H9 (cell line): ENCODE measurements around the gene TNPO3. TPM values are rescaled to one million over a fixed set of nuclear protein-coding genes. Genes with fewer than 3 reads are reported as not detected.

Experiments used
- DNase-seq: peaks from one replicate; pipeline ENCODE4 v3.0.0-alpha.2; 2017
- H2AFZ ChIP-seq: one replicate; pipeline ENCODE4 v1.6.1; 2013; ENCODE audit warnings: mild to moderate bottlenecking, low read length, control low read depth, moderate library complexity
- H2AK5ac ChIP-seq: 2 replicates; pipeline ENCODE4 v1.6.1; 2013; ENCODE audit warnings: low read length, control low read depth, mixed read lengths; ENCODE audit not compliant: insufficient read length
- H2BK120ac ChIP-seq: one replicate; pipeline ENCODE4 v1.6.1; 2013; ENCODE audit warnings: low read depth, mild to moderate bottlenecking, low read length, control low read depth, inconsistent platforms; ENCODE audit not compliant: poor library complexity, severe bottlenecking
- H2BK12ac ChIP-seq: 2 replicates; pipeline ENCODE4 v1.6.1; 2013; ENCODE audit warnings: low read length, control low read depth, mixed read lengths, low read depth; ENCODE audit not compliant: insufficient read length
- H2BK15ac ChIP-seq: 2 replicates; pipeline ENCODE4 v1.6.1; 2013; ENCODE audit warnings: low read depth, low read length, control low read depth
- H2BK20ac ChIP-seq: one replicate; pipeline ENCODE4 v1.6.1; 2013; ENCODE audit warnings: low read depth, mild to moderate bottlenecking, low read length, control low read depth, inconsistent platforms; ENCODE audit not compliant: poor library complexity, severe bottlenecking
- H2BK5ac ChIP-seq: 2 replicates; pipeline ENCODE4 v1.6.1; 2013; ENCODE audit warnings: low read length, control low read depth, mixed read lengths; ENCODE audit not compliant: insufficient read length
- H3K14ac ChIP-seq: 2 replicates; pipeline ENCODE4 v1.6.1; 2013; ENCODE audit warnings: low read length, control low read depth; ENCODE audit not compliant: insufficient read depth
- H3K18ac ChIP-seq: 2 replicates; pipeline ENCODE4 v1.6.1; 2013; ENCODE audit warnings: low read depth, mild to moderate bottlenecking, mixed read lengths, low read length, control low read depth; ENCODE audit not compliant: insufficient read length
- H3K23ac ChIP-seq: 2 replicates; pipeline ENCODE4 v1.6.1; 2013; ENCODE audit warnings: low read length, control low read depth, mixed read lengths, low read depth; ENCODE audit not compliant: insufficient read length
- H3K23me2 ChIP-seq: 2 replicates; pipeline ENCODE4 v1.6.1; 2013; ENCODE audit warnings: low read depth, mild to moderate bottlenecking, mixed read lengths, low read length, control low read depth; ENCODE audit not compliant: insufficient read length, poor library complexity, severe bottlenecking
- H3K27ac ChIP-seq: 2 replicates; pipeline ENCODE4 v1.5.1; 2013; ENCODE audit warnings: low read length, control low read depth, mixed read lengths, low read depth; ENCODE audit not compliant: insufficient read length
- H3K27me3 ChIP-seq: 2 replicates; pipeline ENCODE4 v1.6.1; 2013; ENCODE audit warnings: low read length, control low read depth, inconsistent platforms; ENCODE audit not compliant: insufficient read depth
- H3K4ac ChIP-seq: 2 replicates; pipeline ENCODE4 v1.6.1; 2013; ENCODE audit warnings: low read depth, mild to moderate bottlenecking, control low read depth, inconsistent platforms, low read length, moderate library complexity
- H3K4me1 ChIP-seq: 2 replicates; pipeline ENCODE4 v1.6.1; 2013; ENCODE audit warnings: low read length, control low read depth, inconsistent platforms; ENCODE audit not compliant: insufficient read depth
- H3K4me2 ChIP-seq: 2 replicates; pipeline ENCODE4 v1.6.1; 2013; ENCODE audit warnings: low read length, control low read depth, mixed read lengths; ENCODE audit not compliant: insufficient read length, insufficient read depth
- H3K56ac ChIP-seq: 2 replicates; pipeline ENCODE4 v1.6.1; 2013; ENCODE audit warnings: low read depth, mild to moderate bottlenecking, mixed read lengths, low read length, control low read depth; ENCODE audit not compliant: insufficient read length
- H3K79me1 ChIP-seq: 2 replicates; pipeline ENCODE4 v1.6.1; 2013; ENCODE audit warnings: low read depth, mild to moderate bottlenecking, moderate library complexity, low read length, control low read depth, inconsistent platforms; ENCODE audit not compliant: insufficient read depth, poor library complexity, severe bottlenecking
- H3K79me2 ChIP-seq: 2 replicates; pipeline ENCODE4 v1.6.1; 2013; ENCODE audit warnings: low read length, control low read depth, inconsistent platforms; ENCODE audit not compliant: insufficient read depth
- H3K9ac ChIP-seq: 2 replicates; pipeline ENCODE4 v1.6.1; 2013; ENCODE audit warnings: low read length, control low read depth, mixed read lengths; ENCODE audit not compliant: insufficient read length; ENCODE audit errors: extremely low read depth
- H3K9me3 ChIP-seq: one replicate; pipeline ENCODE4 v1.6.1; 2013; ENCODE audit warnings: low read depth, low read length, inconsistent platforms; ENCODE audit not compliant: control insufficient read depth
- H3T11ph ChIP-seq: one replicate; pipeline ENCODE4 v1.6.1; 2013; ENCODE audit warnings: mild to moderate bottlenecking, low read length, control low read depth, inconsistent platforms
- H4K20me1 ChIP-seq: one replicate; pipeline ENCODE4 v1.6.1; 2013; ENCODE audit not compliant: control insufficient read depth, insufficient read length, insufficient read depth
- H4K5ac ChIP-seq: 2 replicates; pipeline ENCODE4 v1.6.1; 2013; ENCODE audit warnings: low read depth, mild to moderate bottlenecking, mixed read lengths, low read length, control low read depth; ENCODE audit not compliant: insufficient read length
- H4K8ac ChIP-seq: replicated peaks from 2 replicates; pipeline ENCODE4 v1.6.1; 2013; ENCODE audit warnings: low read length, control low read depth, mixed read lengths, low read depth; ENCODE audit not compliant: insufficient read length
- H4K91ac ChIP-seq: 2 replicates; pipeline ENCODE4 v1.6.1; 2013; ENCODE audit warnings: low read depth, mild to moderate bottlenecking, moderate library complexity, mixed read lengths, low read length, control low read depth; ENCODE audit not compliant: insufficient read length
- H3K27ac Mint-ChIP-seq, 3 experiments: 2 replicates in 2 of 3; 3 replicates in 1 of 3; pipeline ENCODE4 v1.8.0; 2020 to 2021; ENCODE audit warnings: mixed read lengths in 3 of 3, mild to moderate bottlenecking in 1 of 3, moderate library complexity in 1 of 3
- H3K27me3 Mint-ChIP-seq: 2 replicates; pipeline ENCODE4 v1.8.0; 2021; ENCODE audit warnings: low read depth, mild to moderate bottlenecking, moderate library complexity, mixed read lengths
- H3K36me3 Mint-ChIP-seq, 3 experiments: 2 replicates in 2 of 3; 3 replicates in 1 of 3; pipeline ENCODE4 v1.8.0; 2020 to 2021; ENCODE audit warnings: low read depth in 3 of 3, mixed read lengths in 3 of 3; ENCODE audit not compliant: insufficient read depth in 1 of 3
- H3K4me1 Mint-ChIP-seq, 2 experiments: 2 replicates each; pipeline ENCODE4 v1.8.0; 2020; ENCODE audit warnings: mixed read lengths in 2 of 2
- H3K4me3 Mint-ChIP-seq, 2 experiments: 2 replicates in 1 of 2; 3 replicates in 1 of 2; pipeline ENCODE4 v1.8.0; 2020 to 2021; ENCODE audit warnings: mild to moderate bottlenecking in 2 of 2, mixed read lengths in 2 of 2, moderate library complexity in 1 of 2
- H3K9me3 Mint-ChIP-seq, 2 experiments: 2 replicates in 1 of 2; 3 replicates in 1 of 2; pipeline ENCODE4 v1.8.0; 2020; ENCODE audit warnings: mild to moderate bottlenecking in 2 of 2, mixed read lengths in 2 of 2, moderate library complexity in 1 of 2
- CTCF ChIP-seq: fragments of 200-600 bp; sonication (generic); conservative IDR thresholded peaks from 3 replicates; pipeline ENCODE4 v1.8.0; 2021; ENCODE audit warnings: antibody characterized with exemption, mild to moderate bottlenecking
- WGBS: extraction: QIAGEN DNeasy Blood & Tissue Kit; methylation state at CpG from one replicate; pipeline ENCODE4 v1.1.7; 2013; ENCODE audit warnings: missing lambda C conversion rate, low lambda C conversion rate, mixed read lengths; ENCODE audit not compliant: insufficient read length; ENCODE audit errors: extremely low coverage; 5-methylcytosine and 5-hydroxymethylcytosine counted together
- total RNA-seq: library from RNA; stranded (reverse); gene quantifications from 2 replicates; pipeline ENCODE4 v1.2.1, GENCODE V29; 2021

Gene TNPO3
- total RNA-seq, 1 experiment from 2014 or later: 90.1 TPM

DNA sequence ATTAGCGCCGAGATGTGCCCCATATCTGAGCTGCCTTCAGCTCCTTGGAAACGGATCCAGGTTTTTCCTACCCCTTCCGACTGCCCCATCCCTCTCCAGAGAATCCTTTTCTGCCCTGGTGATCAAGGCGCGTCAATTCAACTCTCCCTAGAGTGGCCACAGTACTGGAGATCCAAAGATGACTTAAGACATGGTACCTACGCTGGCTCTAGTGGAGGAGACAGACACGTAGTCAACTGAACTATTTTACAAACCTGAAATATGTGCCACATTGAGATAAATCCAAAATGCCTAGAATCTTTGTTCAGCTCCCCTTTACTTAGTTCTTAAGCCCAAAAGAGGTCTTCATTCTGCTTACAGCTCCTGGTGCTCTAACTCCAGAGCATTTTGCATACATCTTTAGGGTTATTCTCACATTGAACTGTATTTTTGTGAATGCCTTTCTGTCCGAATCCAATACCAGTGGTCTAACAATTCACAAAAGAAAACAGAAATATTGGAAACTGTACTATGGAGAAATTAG, 444 bp upstream of the TNPO3 start:
- H3K23me2 ChIP-seq: no peaks in the 10 kb centered on the region
- no peak overlapping the region for H2BK15ac ChIP-seq
- H3K27me3 ChIP-seq: no peaks in the 10 kb centered on the region; the same call in 1 of the 2 replicates
- no peaks in the 10 kb centered on the region for H4K20me1 ChIP-seq
- no peak overlapping the region for H4K5ac ChIP-seq
- Mint-ChIP-seq H3K4me1 (peaks cover 30 to 33% of the 10 kb centered on the region in 2 experiments), H3K27ac (peak overlapping the region; percentile 100), H3K27me3 (peaks cover 5% of the 10 kb centered on the region; the same call in 1 of the 2 replicates), H3K4me3 (peak overlapping the region; percentile 91 to 98), H3K36me3 (peaks cover 2 to 8% (median 5%) of the 10 kb centered on the region in 3 experiments; a peak in 4 of 7 replicates), H3K9me3 (peaks cover 0 to 2% of the 10 kb centered on the region in 2 experiments; a peak in 1 of 5 replicates)
- no peak overlapping the region for H3T11ph ChIP-seq
- no peak overlapping the region for H2BK5ac ChIP-seq
- peaks cover 26% of the 10 kb centered on the region; the same call in 1 of the 2 replicates for H3K79me2 ChIP-seq
- H2BK20ac ChIP-seq: no peak overlapping the region
- no peak overlapping the region for H4K8ac ChIP-seq
- H2BK120ac ChIP-seq: no peak overlapping the region
- peak overlapping the region; percentile 52 for H3K18ac ChIP-seq
- H3K56ac ChIP-seq: peak overlapping the region; percentile 52
- no peaks in the 10 kb centered on the region for H3K9me3 ChIP-seq
- H3K27ac ChIP-seq: peak overlapping the region; percentile 14
- no peak overlapping the region for H3K23ac ChIP-seq
- no peaks in the 10 kb centered on the region; the same call in 1 of the 2 replicates for H3K4me1 ChIP-seq
- H2AFZ ChIP-seq: peak overlapping the region; percentile 52
- peak overlapping the region; percentile 95 for H3K4me2 ChIP-seq
- no peak overlapping the region for H4K91ac ChIP-seq
- no peak overlapping the region for H2AK5ac ChIP-seq
- H3K4ac ChIP-seq: no peak overlapping the region
- no CpG with 5 or more reads among the region's 9 CpGs for WGBS
- peaks cover 3% of the 10 kb centered on the region for H3K79me1 ChIP-seq
- H3K9ac ChIP-seq: peak overlapping the region; percentile 88
- no peak for DNase-seq
- no peak for TF ChIP-seq CTCF
- peak overlapping the region; percentile 71; the same call in 1 of the 2 replicates for H3K14ac ChIP-seq
- no peak overlapping the region for H2BK12ac ChIP-seq
